ENCODE measurements around the gene GDAP2.

The GDAP2 gene

GRCh38 chr1:117814856-117815797 is 114.3 kb downstream of the GDAP2 start:
- DNase-seq (ENCODE audit: low spot score) (no peak), FAIRE-seq (no peak)

All from RCC 7860 (cell line).